ENCODE data around the gene MTMR11. TPM values are rescaled to one million over a fixed set of nuclear protein-coding genes. Genes with fewer than 3 reads are reported as not detected.

Gene MTMR11
- total and polyA plus RNA-seq, 2 of the 13 experiments (the other 11 are each of a cell fraction or from before 2014, with no cell fraction given), result 0.49 to 2.8 TPM

DNA sequence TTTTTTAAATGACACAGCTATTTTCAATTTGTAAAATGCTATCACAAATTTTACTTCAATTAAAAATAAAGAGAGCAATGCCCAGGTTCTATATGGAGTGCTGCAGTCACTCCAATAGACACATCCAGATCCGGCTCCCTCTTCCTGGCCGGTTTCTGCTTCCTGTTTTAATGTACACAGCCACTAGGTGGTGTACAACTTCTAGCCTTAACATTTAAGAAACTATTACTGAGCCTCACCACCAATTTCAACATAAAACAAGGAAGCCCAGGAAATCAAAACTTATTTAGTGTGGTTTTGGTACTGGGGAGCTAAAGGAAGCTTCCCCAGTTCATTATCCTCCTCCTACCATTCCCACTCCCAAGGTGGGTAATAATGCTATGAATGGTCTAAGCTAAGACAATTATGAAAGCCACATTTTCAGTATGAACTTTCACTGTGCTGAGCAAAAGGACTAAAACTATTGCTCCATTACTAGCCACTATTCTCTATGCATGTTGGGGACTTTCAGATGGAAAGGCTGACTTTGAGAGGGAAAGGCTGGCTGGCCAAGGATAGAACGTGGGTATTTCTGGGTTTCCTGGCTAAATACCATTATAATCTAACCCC is 25.5 kb upstream of the MTMR11 start (continued):
- TF ChIP-seq ZNF367 (CRISPR knock-in tag; IDR thresholded peaks at IDR 0.05; ENCODE audit: borderline replicate concordance) (no peak), ELF3 (CRISPR knock-in tag; IDR thresholded peaks at IDR 0.05) (peak; percentile 54), JARID2 (CRISPR knock-in tag; IDR thresholded peaks at IDR 0.05; ENCODE audit: insufficient replicate concordance) (no peak), ZNF441 (CRISPR knock-in tag; IDR thresholded peaks at IDR 0.05; ENCODE audit: borderline replicate concordance) (no peak), RAD21 (CRISPR knock-in tag; IDR thresholded peaks at IDR 0.05) (peak; percentile 76), MIXL1 (CRISPR knock-in tag; IDR thresholded peaks at IDR 0.05) (peak; percentile 13; the same call in 1 of the 2 replicates), ELF1 (CRISPR knock-in tag; IDR thresholded peaks at IDR 0.05) (peak; percentile 69), ERF (CRISPR knock-in tag; IDR thresholded peaks at IDR 0.05) (no peak), ZBTB25 (CRISPR knock-in tag; IDR thresholded peaks at IDR 0.05) (0 out of 2 replicates have a peak, but pooled peaks have one; percentile 29), ZNF768 (CRISPR knock-in tag; IDR thresholded peaks at IDR 0.05) (no peak), NFYC (CRISPR knock-in tag; IDR thresholded peaks at IDR 0.05) (no peak), SMC3 (IDR thresholded peaks at IDR 0.05; ENCODE audit: low read length) (peak; percentile 86), ZNF205 (CRISPR knock-in tag; IDR thresholded peaks at IDR 0.05) (no peak), GATAD1 (CRISPR knock-in tag; IDR thresholded peaks at IDR 0.05) (0 out of 2 replicates have a peak, but pooled peaks have one; percentile 10), ZFY (CRISPR knock-in tag; IDR thresholded peaks at IDR 0.05) (no peak), STAG1 (CRISPR knock-in tag; IDR thresholded peaks at IDR 0.05) (peak; percentile 89), ZNF121 (CRISPR knock-in tag; IDR thresholded peaks at IDR 0.05) (no peak), FOSL2 (CRISPR knock-in tag; IDR thresholded peaks at IDR 0.05) (no peak), UBTF (CRISPR knock-in tag; IDR thresholded peaks at IDR 0.05) (no peak), ZNF652 (CRISPR knock-in tag; IDR thresholded peaks at IDR 0.05; ENCODE audit: borderline replicate concordance, low read depth) (no peak), ATF7-NPFF (CRISPR knock-in tag; IDR thresholded peaks at IDR 0.05; ENCODE audit: low read depth) (no peak), FOXA3 (CRISPR knock-in tag; IDR thresholded peaks at IDR 0.05) (peak; percentile 34)
- TF ChIP-seq, protein P1, sequence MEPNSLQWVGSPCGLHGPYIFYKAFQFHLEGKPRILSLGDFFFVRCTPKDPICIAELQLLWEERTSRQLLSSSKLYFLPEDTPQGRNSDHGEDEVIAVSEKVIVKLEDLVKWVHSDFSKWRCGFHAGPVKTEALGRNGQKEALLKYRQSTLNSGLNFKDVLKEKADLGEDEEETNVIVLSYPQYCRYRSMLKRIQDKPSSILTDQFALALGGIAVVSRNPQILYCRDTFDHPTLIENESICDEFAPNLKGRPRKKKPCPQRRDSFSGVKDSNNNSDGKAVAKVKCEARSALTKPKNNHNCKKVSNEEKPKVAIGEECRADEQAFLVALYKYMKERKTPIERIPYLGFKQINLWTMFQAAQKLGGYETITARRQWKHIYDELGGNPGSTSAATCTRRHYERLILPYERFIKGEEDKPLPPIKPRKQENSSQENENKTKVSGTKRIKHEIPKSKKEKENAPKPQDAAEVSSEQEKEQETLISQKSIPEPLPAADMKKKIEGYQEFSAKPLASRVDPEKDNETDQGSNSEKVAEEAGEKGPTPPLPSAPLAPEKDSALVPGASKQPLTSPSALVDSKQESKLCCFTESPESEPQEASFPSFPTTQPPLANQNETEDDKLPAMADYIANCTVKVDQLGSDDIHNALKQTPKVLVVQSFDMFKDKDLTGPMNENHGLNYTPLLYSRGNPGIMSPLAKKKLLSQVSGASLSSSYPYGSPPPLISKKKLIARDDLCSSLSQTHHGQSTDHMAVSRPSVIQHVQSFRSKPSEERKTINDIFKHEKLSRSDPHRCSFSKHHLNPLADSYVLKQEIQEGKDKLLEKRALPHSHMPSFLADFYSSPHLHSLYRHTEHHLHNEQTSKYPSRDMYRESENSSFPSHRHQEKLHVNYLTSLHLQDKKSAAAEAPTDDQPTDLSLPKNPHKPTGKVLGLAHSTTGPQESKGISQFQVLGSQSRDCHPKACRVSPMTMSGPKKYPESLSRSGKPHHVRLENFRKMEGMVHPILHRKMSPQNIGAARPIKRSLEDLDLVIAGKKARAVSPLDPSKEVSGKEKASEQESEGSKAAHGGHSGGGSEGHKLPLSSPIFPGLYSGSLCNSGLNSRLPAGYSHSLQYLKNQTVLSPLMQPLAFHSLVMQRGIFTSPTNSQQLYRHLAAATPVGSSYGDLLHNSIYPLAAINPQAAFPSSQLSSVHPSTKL (CRISPR knock-in tag; IDR thresholded peaks at IDR 0.05), result no peak
- TF ChIP-seq, protein P2, sequence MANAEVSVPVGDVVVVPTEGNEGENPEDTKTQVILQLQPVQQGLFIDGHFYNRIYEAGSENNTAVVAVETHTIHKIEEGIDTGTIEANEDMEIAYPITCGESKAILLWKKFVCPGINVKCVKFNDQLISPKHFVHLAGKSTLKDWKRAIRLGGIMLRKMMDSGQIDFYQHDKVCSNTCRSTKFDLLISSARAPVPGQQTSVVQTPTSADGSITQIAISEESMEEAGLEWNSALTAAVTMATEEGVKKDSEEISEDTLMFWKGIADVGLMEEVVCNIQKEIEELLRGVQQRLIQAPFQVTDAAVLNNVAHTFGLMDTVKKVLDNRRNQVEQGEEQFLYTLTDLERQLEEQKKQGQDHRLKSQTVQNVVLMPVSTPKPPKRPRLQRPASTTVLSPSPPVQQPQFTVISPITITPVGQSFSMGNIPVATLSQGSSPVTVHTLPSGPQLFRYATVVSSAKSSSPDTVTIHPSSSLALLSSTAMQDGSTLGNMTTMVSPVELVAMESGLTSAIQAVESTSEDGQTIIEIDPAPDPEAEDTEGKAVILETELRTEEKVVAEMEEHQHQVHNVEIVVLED (CRISPR knock-in tag; IDR thresholded peaks at IDR 0.05; ENCODE audit: borderline replicate concordance), result no peak
